HG02610 (cell line): Measurements from ENCODE around the gene TTC29.

ENCODE experiments used
- ATAC-seq: cut with Tn5 transposase; IDR thresholded peaks from one replicate; pipeline ENCODE4 v1.9.1; 2021; ENCODE audit warnings: mild to moderate bottlenecking, moderate library complexity; ENCODE audit not compliant: unreplicated experiment

The TTC29 gene

GRCh38 chr4:146945556-146946374, at the start of gene TTC29:
Gene TTC29, minus strand, starts transcription at chr4:146945864. Its CDS starts 5,969 bp downstream, at chr4:146939895.
- peak; percentile 100 for ATAC-seq

GRCh38 chr4:146981651-146982050, 36.0 kb upstream of the TTC29 start:
- ATAC-seq: no peak

GRCh38 chr4:146978641-146979040, 33.0 kb upstream of the TTC29 start:
- ATAC-seq: no peak

- no peak for ATAC-seq
Observed at GRCh38 chr4:146976145-146976544, 30.5 kb upstream of the TTC29 start.

- ATAC-seq: no peak
Observed at GRCh38 chr4:146975527-146975926, 29.9 kb upstream of the TTC29 start.

GRCh38 chr4:146975036-146975435, 29.4 kb upstream of the TTC29 start:
- ATAC-seq: no peak

GRCh38 chr4:146972036-146972435, 26.4 kb upstream of the TTC29 start:
- ATAC-seq: no peak

GRCh38 chr4:146969126-146969525, 23.5 kb upstream of the TTC29 start:
- no peak for ATAC-seq

GRCh38 chr4:146960634-146961033, 15.0 kb upstream of the TTC29 start:
- no peak for ATAC-seq

- no peak for ATAC-seq
Observed at GRCh38 chr4:146959692-146960091, 14.0 kb upstream of the TTC29 start.

- ATAC-seq: no peak
Observed at GRCh38 chr4:146957237-146957636, 11.6 kb upstream of the TTC29 start.

- ATAC-seq: no peak
Observed at GRCh38 chr4:146952896-146953295, 7.2 kb upstream of the TTC29 start.

- ATAC-seq: no peak
Observed at GRCh38 chr4:146949559-146949958, 3.9 kb upstream of the TTC29 start.

GRCh38 chr4:146943691-146944375, 1.8 kb downstream of the TTC29 start:
- ATAC-seq: no peak

- no peak for ATAC-seq
Observed at GRCh38 chr4:146932116-146932515, 13.5 kb downstream of the TTC29 start.

- ATAC-seq: peak; percentile 63
Observed at GRCh38 chr4:146930673-146931072, 15.0 kb downstream of the TTC29 start.

GRCh38 chr4:146927695-146928094, 18.0 kb downstream of the TTC29 start:
- no peak for ATAC-seq

GRCh38 chr4:146916479-146917076, 29.1 kb downstream of the TTC29 start:
- ATAC-seq: peak; percentile 68

GRCh38 chr4:146915132-146915531, 30.5 kb downstream of the TTC29 start:
- ATAC-seq: no peak

GRCh38 chr4:146900295-146900694, 45.4 kb downstream of the TTC29 start:
- ATAC-seq: no peak

- no peak for ATAC-seq
Observed at GRCh38 chr4:146890301-146890700, 55.4 kb downstream of the TTC29 start.

- ATAC-seq: no peak
Observed at GRCh38 chr4:146883070-146883469, 62.6 kb downstream of the TTC29 start.
